CD14-positive monocyte (primary cell): ENCODE results near the gene SERPINA12. TPM values are rescaled to one million over a fixed set of nuclear protein-coding genes. Genes with fewer than 3 reads are reported as not detected.

Source experiments
- DNase-seq, 3 donors: peaks; one replicate each; pipeline ENCODE4 v3.0.0-alpha.2; 2011 to 2022
- H2AFZ ChIP-seq: 2 replicates; pipeline ENCODE4 v1.6.0; 2012; ENCODE audit warnings: mild to moderate bottlenecking, low read depth, low read length, inconsistent platforms; ENCODE audit not compliant: insufficient read depth, poor library complexity, severe bottlenecking
- H3K27ac ChIP-seq, 2 donors: 1 replicate in 1 of 2; 2 replicates in 1 of 2; pipeline ENCODE4 v1.5.1; 2012 to 2013; ENCODE audit warnings: low read length in 2 of 2, control low read depth in 1 of 2, inconsistent platforms in 1 of 2, low read depth in 1 of 2, mild to moderate bottlenecking in 1 of 2
- H3K27me3 ChIP-seq, 2 donors: one replicate each; pipeline versions ENCODE4 v1.6.0 to v1.6.1; 2011 to 2013; ENCODE audit warnings: low read length in 2 of 2; ENCODE audit not compliant: control insufficient read depth in 2 of 2, insufficient read depth in 2 of 2
- H3K36me3 ChIP-seq, 2 donors: replicated peaks in 1 of 2; 1 replicate in 1 of 2; 2 replicates in 1 of 2; pipeline versions ENCODE4 v1.5.1 to v1.6.1; 2012 to 2013; ENCODE audit warnings: low read length in 2 of 2, control low read depth in 1 of 2, inconsistent platforms in 1 of 2, mild to moderate bottlenecking in 1 of 2; ENCODE audit not compliant: insufficient read depth in 2 of 2, control insufficient read depth in 1 of 2
- H3K4me1 ChIP-seq, 2 donors: 1 replicate in 1 of 2; 2 replicates in 1 of 2; pipeline versions ENCODE4 v1.5.1 to v1.6.1; 2012 to 2013; ENCODE audit warnings: low read length in 2 of 2, control low read depth in 1 of 2, inconsistent platforms in 1 of 2, mild to moderate bottlenecking in 1 of 2, moderate library complexity in 1 of 2; ENCODE audit not compliant: insufficient read depth in 2 of 2, control insufficient read depth in 1 of 2
- H3K4me2 ChIP-seq: replicated peaks from 2 replicates; pipeline ENCODE3; 2012; ENCODE audit warnings: low read length, moderate library complexity, mild to moderate bottlenecking; ENCODE audit not compliant: poor library complexity, severe bottlenecking; ENCODE audit errors: extremely low read depth
- H3K4me3 ChIP-seq, 3 experiments: fragments of 200-600 bp in 1 of 3; sonication (generic) in 1 of 3; replicated peaks in 1 of 3; 1 replicate in 2 of 3; 2 replicates in 1 of 3; pipeline ENCODE4 v1.5.1; 2011 to 2013; ENCODE audit warnings: low read length in 3 of 3, mild to moderate bottlenecking in 3 of 3, control low read depth in 2 of 3, low read depth in 2 of 3, inconsistent platforms in 1 of 3, moderate library complexity in 1 of 3
- H3K79me2 ChIP-seq: 2 replicates; pipeline ENCODE4 v1.6.0; 2012; ENCODE audit warnings: mild to moderate bottlenecking, control low read depth, inconsistent platforms, low read length, moderate library complexity; ENCODE audit not compliant: insufficient read depth
- H3K9ac ChIP-seq: 2 replicates; pipeline ENCODE4 v1.6.0; 2017; ENCODE audit warnings: low read length, mild to moderate bottlenecking; ENCODE audit not compliant: insufficient read depth, poor library complexity, severe bottlenecking
- H3K9me3 ChIP-seq, 2 donors: replicated peaks in 1 of 2; 1 replicate in 1 of 2; 2 replicates in 1 of 2; pipeline versions ENCODE4 v1.5.1 to v1.6.1; 2012 to 2013; ENCODE audit warnings: low read length in 2 of 2, control low read depth in 1 of 2; ENCODE audit not compliant: control insufficient read depth in 1 of 2, insufficient read depth in 1 of 2
- H4K20me1 ChIP-seq: 2 replicates; pipeline ENCODE4 v1.6.0; 2012; ENCODE audit warnings: mild to moderate bottlenecking, low read length, control low read depth, moderate library complexity; ENCODE audit not compliant: insufficient read depth
- H3K27ac Mint-ChIP-seq, 7 donors: one replicate each; pipeline ENCODE4 v1.8.0; 2020; ENCODE audit warnings: mild to moderate bottlenecking in 7 of 7, mixed read lengths in 7 of 7, moderate library complexity in 6 of 7, inconsistent platforms in 2 of 7
- H3K27me3 Mint-ChIP-seq, 3 donors: one replicate each; pipeline ENCODE4 v1.8.0; 2021 to 2022; ENCODE audit warnings: low read depth in 3 of 3, mild to moderate bottlenecking in 3 of 3, mixed read lengths in 3 of 3, moderate library complexity in 3 of 3, inconsistent platforms in 1 of 3
- H3K36me3 Mint-ChIP-seq, 2 donors: one replicate each; pipeline ENCODE4 v1.8.0; 2020; ENCODE audit warnings: mixed read lengths in 2 of 2, inconsistent platforms in 1 of 2, mild to moderate bottlenecking in 1 of 2
- H3K4me1 Mint-ChIP-seq: one replicate; pipeline ENCODE4 v1.8.0; 2020; ENCODE audit warnings: mild to moderate bottlenecking, mixed read lengths
- H3K4me3 Mint-ChIP-seq, 2 donors: one replicate each; pipeline ENCODE4 v1.8.0; 2020; ENCODE audit warnings: mild to moderate bottlenecking in 2 of 2, mixed read lengths in 2 of 2, moderate library complexity in 1 of 2
- H3K9me3 Mint-ChIP-seq, 7 donors: one replicate each; pipeline ENCODE4 v1.8.0; 2020 to 2022; ENCODE audit warnings: mixed read lengths in 7 of 7, mild to moderate bottlenecking in 6 of 7, moderate library complexity in 6 of 7, inconsistent platforms in 2 of 7
- WGBS: methylation state at CpG from one replicate; pipeline ENCODE4 v1.1.5; 2013; ENCODE audit warnings: missing lambda C conversion rate; ENCODE audit not compliant: insufficient coverage; 5-methylcytosine and 5-hydroxymethylcytosine counted together
- intact Hi-C, 2 donors: fragments of 100-400 bp; cut with micrococcal nuclease; formaldehyde crosslinking; loops; one replicate each; pipeline versions ENCODE4 v1.15.0 to v1.15.1; 2023
- polyA plus RNA-seq, 3 donors: library from polyadenylated mRNA; depleted of rRNA in 1 of 3; unstranded in 2 of 3; stranded (reverse) in 1 of 3; fragments of 300-500 nt in 2 of 3; fragments of >200 nt in 1 of 3; fragmentation: Illumina TruSeq in 2 of 3; gene quantifications; 1 replicate in 2 of 3; 2 replicates in 1 of 3; pipeline ENCODE4 v1.2.3, GENCODE V29; 2012 to 2021
- TF ChIP-seq, protein P1 (sequence below): fragments of 200-600 bp; IDR thresholded peaks from one replicate; pipeline ENCODE4 v1.8.0; 2022; ENCODE audit warnings: antibody characterized with exemption, mild to moderate bottlenecking

Gene SERPINA12
- polyA plus RNA-seq, 3 donors: not detected

- TF ChIP-seq, protein P1, sequence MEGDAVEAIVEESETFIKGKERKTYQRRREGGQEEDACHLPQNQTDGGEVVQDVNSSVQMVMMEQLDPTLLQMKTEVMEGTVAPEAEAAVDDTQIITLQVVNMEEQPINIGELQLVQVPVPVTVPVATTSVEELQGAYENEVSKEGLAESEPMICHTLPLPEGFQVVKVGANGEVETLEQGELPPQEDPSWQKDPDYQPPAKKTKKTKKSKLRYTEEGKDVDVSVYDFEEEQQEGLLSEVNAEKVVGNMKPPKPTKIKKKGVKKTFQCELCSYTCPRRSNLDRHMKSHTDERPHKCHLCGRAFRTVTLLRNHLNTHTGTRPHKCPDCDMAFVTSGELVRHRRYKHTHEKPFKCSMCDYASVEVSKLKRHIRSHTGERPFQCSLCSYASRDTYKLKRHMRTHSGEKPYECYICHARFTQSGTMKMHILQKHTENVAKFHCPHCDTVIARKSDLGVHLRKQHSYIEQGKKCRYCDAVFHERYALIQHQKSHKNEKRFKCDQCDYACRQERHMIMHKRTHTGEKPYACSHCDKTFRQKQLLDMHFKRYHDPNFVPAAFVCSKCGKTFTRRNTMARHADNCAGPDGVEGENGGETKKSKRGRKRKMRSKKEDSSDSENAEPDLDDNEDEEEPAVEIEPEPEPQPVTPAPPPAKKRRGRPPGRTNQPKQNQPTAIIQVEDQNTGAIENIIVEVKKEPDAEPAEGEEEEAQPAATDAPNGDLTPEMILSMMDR: no peak
- no peaks in the 10 kb centered on the region for H3K36me3 ChIP-seq
- no peak for DNase-seq
- 60% methylated on average over 2 of the region's 2 CpGs for WGBS
- peaks cover 0 to 4% (median 0%) of the 10 kb centered on the region in 7 donors for H3K9me3 Mint-ChIP-seq
- no peaks in the 10 kb centered on the region for H3K79me2 ChIP-seq
- H2AFZ ChIP-seq: no peak overlapping the region
- no peaks in the 10 kb centered on the region for H3K4me1 Mint-ChIP-seq
- intact Hi-C loops: no loop called here
- no peaks in the 10 kb centered on the region for H3K9me3 ChIP-seq
- H3K4me3 ChIP-seq: no peak overlapping the region
- no peak overlapping the region for H3K4me2 ChIP-seq
- peaks cover 1 to 11% (median 9%) of the 10 kb centered on the region in 3 donors for H3K27me3 Mint-ChIP-seq
- H3K27ac Mint-ChIP-seq: no peak overlapping the region
- H3K27ac ChIP-seq: no peak overlapping the region
- H3K4me1 ChIP-seq: no peaks in the 10 kb centered on the region
- H3K27me3 ChIP-seq: no peaks in the 10 kb centered on the region
- H3K9ac ChIP-seq: no peak overlapping the region
- no peak overlapping the region for H3K4me3 Mint-ChIP-seq
- no peaks in the 10 kb centered on the region for H3K36me3 Mint-ChIP-seq
- no peaks in the 10 kb centered on the region for H4K20me1 ChIP-seq
Measured at GRCh38 chr14:94536836-94537235, 27.6 kb upstream of the SERPINA12 start.

DNA sequence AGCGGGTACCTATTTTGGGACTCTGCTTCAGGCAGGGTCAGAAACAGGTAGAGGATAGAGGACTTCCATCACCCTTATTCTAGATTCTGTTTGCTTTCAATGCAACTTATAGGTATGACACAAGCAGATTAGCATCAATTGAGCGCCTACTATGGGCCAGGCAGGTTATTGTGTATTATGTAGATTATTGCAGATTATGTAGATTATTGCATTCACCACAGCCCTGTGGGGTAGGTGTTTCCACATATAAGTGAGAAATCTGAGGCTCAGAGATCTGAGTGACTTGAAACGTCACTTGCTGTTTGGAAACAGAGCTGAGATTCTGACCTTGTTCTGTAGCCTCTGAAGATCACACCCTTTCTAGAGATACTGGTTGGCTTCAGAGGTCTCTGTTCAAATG lies 26.2 kb upstream of the SERPINA12 start:
- TF ChIP-seq, protein P1: no peak
- H4K20me1 ChIP-seq: no peaks in the 10 kb centered on the region
- H3K36me3 Mint-ChIP-seq: no peaks in the 10 kb centered on the region
- peaks cover 0 to 4% of the 10 kb centered on the region in 2 donors for H3K27me3 ChIP-seq
- H3K36me3 ChIP-seq: no peaks in the 10 kb centered on the region
- H3K4me1 ChIP-seq: no peaks in the 10 kb centered on the region
- peaks cover 2 to 9% (median 5%) of the 10 kb centered on the region in 3 donors for H3K27me3 Mint-ChIP-seq
- 50% methylated on average over 1 of the region's 3 CpGs for WGBS
- H3K4me2 ChIP-seq: no peak overlapping the region
- no peaks in the 10 kb centered on the region for H3K4me1 Mint-ChIP-seq
- H2AFZ ChIP-seq: no peak overlapping the region
- peaks cover 0 to 5% (median 0%) of the 10 kb centered on the region in 7 donors for H3K9me3 Mint-ChIP-seq
- intact Hi-C loops: no loop called here
- H3K9ac ChIP-seq: no peak overlapping the region
- no peaks in the 10 kb centered on the region for H3K79me2 ChIP-seq
- H3K27ac ChIP-seq: no peak overlapping the region
- H3K4me3 Mint-ChIP-seq: no peak overlapping the region
- H3K9me3 ChIP-seq: no peaks in the 10 kb centered on the region
- DNase-seq: no peak
- no peak overlapping the region for H3K27ac Mint-ChIP-seq
- H3K4me3 ChIP-seq: no peak overlapping the region
